GM12873 (cell line): ENCODE data around the gene SKI.

Experiments used
- TF ChIP-seq, protein P1 (sequence below): IDR thresholded peaks from 2 replicates; pipeline ENCODE4 v1.5.1; 2012; ENCODE audit warnings: low read depth, mild to moderate bottlenecking, moderate library complexity, low read length, control low read depth; ENCODE audit not compliant: insufficient read depth; ENCODE audit errors: missing control alignments

Gene SKI

DNA sequence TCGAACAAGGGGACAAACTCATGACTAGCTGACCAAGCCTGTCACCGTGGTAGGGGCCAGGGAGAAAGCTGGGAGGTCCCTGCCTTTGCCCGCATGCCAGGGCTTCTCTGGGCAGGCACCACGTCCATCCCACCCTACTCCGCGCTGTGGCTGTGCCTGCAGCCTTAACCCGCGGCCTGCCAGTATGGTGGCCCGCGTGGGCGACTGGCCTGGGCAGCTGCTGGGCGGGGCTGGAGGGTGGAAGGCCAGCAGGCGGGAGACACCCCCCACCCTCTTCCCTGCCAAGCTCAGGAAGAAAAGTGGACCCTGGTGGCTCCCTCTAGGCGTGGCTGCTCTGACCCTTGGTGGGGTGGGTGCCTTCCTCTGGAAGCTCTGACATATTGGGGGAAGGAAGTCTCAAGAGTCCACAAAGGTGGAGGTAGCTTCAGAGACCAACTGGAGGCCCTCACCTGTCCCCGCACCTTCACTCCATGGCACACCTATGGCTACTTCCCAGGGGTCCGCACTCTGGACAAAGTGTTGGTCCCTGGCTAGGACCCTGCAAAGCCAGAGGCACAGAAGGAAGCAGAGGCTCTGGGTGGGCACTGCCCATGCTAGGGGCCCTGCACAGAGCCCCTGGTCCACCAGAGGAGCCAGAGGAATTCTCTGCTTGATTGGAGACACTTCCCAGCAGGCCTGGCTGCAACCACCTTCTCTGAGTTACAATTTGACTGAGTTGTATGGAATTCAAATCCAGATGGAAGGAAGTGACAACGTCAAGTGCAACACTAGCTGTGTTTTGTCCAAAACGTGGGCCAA lies 3.3 kb upstream of the SKI start:
- TF ChIP-seq, protein P1, sequence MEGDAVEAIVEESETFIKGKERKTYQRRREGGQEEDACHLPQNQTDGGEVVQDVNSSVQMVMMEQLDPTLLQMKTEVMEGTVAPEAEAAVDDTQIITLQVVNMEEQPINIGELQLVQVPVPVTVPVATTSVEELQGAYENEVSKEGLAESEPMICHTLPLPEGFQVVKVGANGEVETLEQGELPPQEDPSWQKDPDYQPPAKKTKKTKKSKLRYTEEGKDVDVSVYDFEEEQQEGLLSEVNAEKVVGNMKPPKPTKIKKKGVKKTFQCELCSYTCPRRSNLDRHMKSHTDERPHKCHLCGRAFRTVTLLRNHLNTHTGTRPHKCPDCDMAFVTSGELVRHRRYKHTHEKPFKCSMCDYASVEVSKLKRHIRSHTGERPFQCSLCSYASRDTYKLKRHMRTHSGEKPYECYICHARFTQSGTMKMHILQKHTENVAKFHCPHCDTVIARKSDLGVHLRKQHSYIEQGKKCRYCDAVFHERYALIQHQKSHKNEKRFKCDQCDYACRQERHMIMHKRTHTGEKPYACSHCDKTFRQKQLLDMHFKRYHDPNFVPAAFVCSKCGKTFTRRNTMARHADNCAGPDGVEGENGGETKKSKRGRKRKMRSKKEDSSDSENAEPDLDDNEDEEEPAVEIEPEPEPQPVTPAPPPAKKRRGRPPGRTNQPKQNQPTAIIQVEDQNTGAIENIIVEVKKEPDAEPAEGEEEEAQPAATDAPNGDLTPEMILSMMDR: no peak

GRCh38 chr1:2226525-2227345 lies 1.4 kb upstream of the SKI start:
- TF ChIP-seq, protein P1: no peak

- TF ChIP-seq, protein P1: no peak
Measured at GRCh38 chr1:2227346-2228156, 568 bp upstream of the SKI start.

DNA sequence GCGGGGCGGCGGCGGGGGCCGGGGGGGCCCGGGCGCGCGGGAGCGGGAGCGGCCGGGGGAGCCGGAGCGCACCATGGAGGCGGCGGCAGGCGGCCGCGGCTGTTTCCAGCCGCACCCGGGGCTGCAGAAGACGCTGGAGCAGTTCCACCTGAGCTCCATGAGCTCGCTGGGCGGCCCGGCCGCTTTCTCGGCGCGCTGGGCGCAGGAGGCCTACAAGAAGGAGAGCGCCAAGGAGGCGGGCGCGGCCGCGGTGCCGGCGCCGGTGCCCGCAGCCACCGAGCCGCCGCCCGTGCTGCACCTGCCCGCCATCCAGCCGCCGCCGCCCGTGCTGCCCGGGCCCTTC lies 546 bp downstream of the SKI start:
- TF ChIP-seq, protein P1: no peak

DNA sequence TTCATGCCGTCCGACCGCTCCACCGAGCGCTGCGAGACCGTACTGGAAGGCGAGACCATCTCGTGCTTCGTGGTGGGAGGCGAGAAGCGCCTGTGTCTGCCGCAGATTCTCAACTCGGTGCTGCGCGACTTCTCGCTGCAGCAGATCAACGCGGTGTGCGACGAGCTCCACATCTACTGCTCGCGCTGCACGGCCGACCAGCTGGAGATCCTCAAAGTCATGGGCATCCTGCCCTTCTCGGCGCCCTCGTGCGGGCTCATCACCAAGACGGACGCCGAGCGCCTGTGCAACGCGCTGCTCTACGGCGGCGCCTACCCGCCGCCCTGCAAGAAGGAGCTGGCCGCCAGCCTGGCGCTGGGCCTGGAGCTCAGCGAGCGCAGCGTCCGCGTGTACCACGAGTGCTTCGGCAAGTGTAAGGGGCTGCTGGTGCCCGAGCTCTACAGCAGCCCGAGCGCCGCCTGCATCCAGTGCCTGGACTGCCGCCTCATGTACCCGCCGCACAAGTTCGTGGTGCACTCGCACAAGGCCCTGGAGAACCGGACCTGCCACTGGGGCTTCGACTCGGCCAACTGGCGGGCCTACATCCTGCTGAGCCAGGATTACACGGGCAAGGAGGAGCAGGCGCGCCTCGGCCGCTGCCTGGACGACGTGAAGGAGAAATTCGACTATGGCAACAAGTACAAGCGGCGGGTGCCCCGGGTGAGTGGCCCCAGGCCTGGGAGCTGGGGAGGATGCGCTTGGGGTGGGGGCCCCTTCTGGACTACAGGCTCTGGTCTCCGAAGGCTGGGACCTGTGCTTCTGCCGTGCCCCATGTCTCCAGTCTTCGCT lies 1.1 kb downstream of the SKI start:
- TF ChIP-seq, protein P1: no peak

- TF ChIP-seq, protein P1: no peak
Measured at GRCh38 chr1:2229911-2230731, 2.0 kb downstream of the SKI start.
